ENCODE measurements around the gene GNA12.
"Not testable (repeated sequence)": the region's sequence is repeated elsewhere in the genome, so short reads cannot be mapped to it uniquely, and the experiment has no call there.

Gene GNA12

GRCh38 chr7:2864204-2864985 lies 20.3 kb upstream of the GNA12 start:
- DNase-seq, result no peak

GRCh38 chr7:2863461-2864066 lies 19.5 kb upstream of the GNA12 start:
- DNase-seq, result peak in 1 of 2 donors; percentile 41

GRCh38 chr7:2862831-2863361 lies 18.8 kb upstream of the GNA12 start:
- no peak for DNase-seq

GRCh38 chr7:2861509-2861908 lies 17.4 kb upstream of the GNA12 start:
- DNase-seq, result no peak

GRCh38 chr7:2860627-2861133 lies 16.6 kb upstream of the GNA12 start:
- no peak for DNase-seq

GRCh38 chr7:2859952-2860351 lies 15.8 kb upstream of the GNA12 start:
- no peak for DNase-seq

- DNase-seq, result no peak
Observed at GRCh38 chr7:2858621-2859020, 14.5 kb upstream of the GNA12 start.

- no peak for DNase-seq
Observed at GRCh38 chr7:2856388-2857169, 12.5 kb upstream of the GNA12 start.

- no peak for DNase-seq
Observed at GRCh38 chr7:2855386-2855785, 11.3 kb upstream of the GNA12 start.

- DNase-seq, result not testable (repeated sequence)
Observed at GRCh38 chr7:2853552-2853951, 9.4 kb upstream of the GNA12 start.

- DNase-seq, result no peak
Observed at GRCh38 chr7:2853147-2853546, 9.0 kb upstream of the GNA12 start.

GRCh38 chr7:2851497-2851896 lies 7.4 kb upstream of the GNA12 start:
- no peak for DNase-seq

- no peak for DNase-seq
Observed at GRCh38 chr7:2849941-2850766, 6.0 kb upstream of the GNA12 start.

GRCh38 chr7:2845034-2845592 lies 1.0 kb upstream of the GNA12 start:
- DNase-seq, result no peak

- DNase-seq, result no peak
Observed at GRCh38 chr7:2843711-2844152, 376 bp downstream of the GNA12 start.

GRCh38 chr7:2843191-2843685 lies 870 bp downstream of the GNA12 start:
- no peak for DNase-seq

GRCh38 chr7:2841907-2842306 lies 2.2 kb downstream of the GNA12 start:
- DNase-seq, result no peak

- DNase-seq, result no peak
Observed at GRCh38 chr7:2840458-2840857, 3.6 kb downstream of the GNA12 start.

GRCh38 chr7:2838873-2839578 lies 5.1 kb downstream of the GNA12 start:
- no peak for DNase-seq

- DNase-seq, result no peak
Observed at GRCh38 chr7:2838451-2838850, 5.7 kb downstream of the GNA12 start.

- no peak for DNase-seq
Observed at GRCh38 chr7:2837496-2837895, 6.6 kb downstream of the GNA12 start.

All from hippocampal formation (tissue), 2 donors.